HG02798 (cell line): Measurements from ENCODE around the gene PEX14.

Experiments used
- ATAC-seq: cut with Tn5 transposase; IDR thresholded peaks from one replicate; pipeline ENCODE4 v1.9.1; 2021; ENCODE audit warnings: mild to moderate bottlenecking; ENCODE audit not compliant: unreplicated experiment, poor library complexity

Gene PEX14

GRCh38 chr1:10673109-10673711 is 198.5 kb downstream of the PEX14 start:
- no peak for ATAC-seq

GRCh38 chr1:10674222-10674621 is 199.5 kb downstream of the PEX14 start:
- no peak for ATAC-seq

GRCh38 chr1:10674700-10675609 is 200.2 kb downstream of the PEX14 start:
- ATAC-seq = no peak

GRCh38 chr1:10675813-10676212 is 201.1 kb downstream of the PEX14 start:
- ATAC-seq = no peak

GRCh38 chr1:10676963-10677362 is 202.2 kb downstream of the PEX14 start:
- no peak for ATAC-seq

- ATAC-seq = no peak
These were observed 203.0 kb downstream of the PEX14 start for GRCh38 chr1:10677491-10678391.

- no peak for ATAC-seq
These were observed 203.7 kb downstream of the PEX14 start for GRCh38 chr1:10678402-10678801.

- no peak for ATAC-seq
These were observed 204.1 kb downstream of the PEX14 start for GRCh38 chr1:10678852-10679251.

- no peak for ATAC-seq
These were observed 204.9 kb downstream of the PEX14 start for GRCh38 chr1:10679496-10680220.
